Transverse colon (tissue), 4 donors: ENCODE data around the gene RABGEF1. TPM values are rescaled to one million over a fixed set of nuclear protein-coding genes. Genes with fewer than 3 reads are reported as not detected.
"Not testable (repeated sequence)": the region's sequence is repeated elsewhere in the genome, so short reads cannot be mapped to it uniquely, and the experiment has no call there.

Experiments used
- DNase-seq: peaks from one replicate; pipeline ENCODE4 v3.0.0-alpha.2; 2019
- H3K27ac ChIP-seq, 4 donors: fragments of 200-600 bp; sonication (generic); 2 replicates each; pipeline ENCODE4 v1.5.1; 2016 to 2018; ENCODE audit warnings: inconsistent platforms in 4 of 4
- H3K27me3 ChIP-seq: fragments of 200-600 bp; sonication (generic); 2 replicates; pipeline ENCODE4 v1.5.1; 2017; ENCODE audit warnings: inconsistent platforms
- H3K36me3 ChIP-seq, 4 donors: fragments of 200-600 bp; sonication (generic); 2 replicates each; pipeline ENCODE4 v1.5.1; 2017 to 2019; ENCODE audit warnings: inconsistent platforms in 4 of 4
- H3K4me1 ChIP-seq, 4 donors: fragments of 200-600 bp; sonication (generic); 2 replicates each; pipeline ENCODE4 v1.5.1; 2017 to 2020; ENCODE audit warnings: inconsistent platforms in 4 of 4
- H3K4me3 ChIP-seq, 4 donors: fragments of 200-600 bp; sonication (generic); 1 replicate in 1 of 4; 2 replicates in 3 of 4; pipeline versions ENCODE4 v1.5.1 to v1.6.1; 2017 to 2019; ENCODE audit warnings: inconsistent platforms in 4 of 4
- H3K9me3 ChIP-seq, 2 donors: fragments of 200-600 bp; sonication (generic); 2 replicates each; pipeline ENCODE4 v1.5.1; 2017 to 2019; ENCODE audit warnings: inconsistent platforms in 2 of 2
- EP300 ChIP-seq: sonication (generic); formaldehyde crosslinking; IDR thresholded peaks from one replicate; pipeline ENCODE4 v1.6.1; 2017; ENCODE audit warnings: antibody characterized with exemption, low read depth
- POLR2A ChIP-seq: fragments of 450-650 bp; IDR thresholded peaks from one replicate; pipeline ENCODE4 v1.6.1; 2016; ENCODE audit warnings: antibody characterized with exemption, mild to moderate bottlenecking, moderate library complexity
- POLR2AphosphoS5 ChIP-seq, 3 donors: sonication (generic); formaldehyde crosslinking; IDR thresholded peaks; one replicate each; pipeline ENCODE4 v1.6.1; 2016; ENCODE audit warnings: antibody characterized with exemption in 3 of 3
- WGBS, 2 donors: methylation state at CpG; one replicate each; pipeline ENCODE4 v1.1.5; 2018; ENCODE audit warnings: low coverage in 1 of 2; 5-methylcytosine and 5-hydroxymethylcytosine counted together
- in situ Hi-C, 4 donors: fragments of 200-750 bp; cut with MboI; loops; one replicate each; pipeline versions ENCODE4 v1.15.0 to v1.15.1; 2017; ENCODE audit warnings: low sequenced_read_pairs in 3 of 4, low pct_ligation_motif_present in 1 of 4, low pct_unique_long_range_greater_than_20kb in 1 of 4
- intact Hi-C: fragments of 100-400 bp; cut with DNase I; formaldehyde crosslinking; loops from one replicate; pipeline ENCODE4 v1.15.1; 2023; ENCODE audit warnings: low total_unique reads
- total RNA-seq, 4 donors: library from RNA; depleted of rRNA; stranded (reverse); fragments of >200 nt; gene quantifications; one replicate each; pipeline ENCODE4 v1.1.0, GENCODE V29; 2016
- TF ChIP-seq, protein P1 (sequence below), 5 experiments: fragments of 200-600 bp in 3 of 5; fragments of 450-650 bp in 2 of 5; sonication (generic) in 3 of 5; IDR thresholded peaks; 1 replicate in 2 of 5; 2 replicates in 3 of 5; pipeline ENCODE4 v1.5.1; 2016 to 2017; ENCODE audit warnings: antibody characterized with exemption in 5 of 5, inconsistent platforms in 3 of 5, mild to moderate bottlenecking in 2 of 5, moderate library complexity in 1 of 5

Gene RABGEF1
- total RNA-seq, 4 donors from 2014 or later = 12.7 to 32.9 (median 30.4) TPM

DNA sequence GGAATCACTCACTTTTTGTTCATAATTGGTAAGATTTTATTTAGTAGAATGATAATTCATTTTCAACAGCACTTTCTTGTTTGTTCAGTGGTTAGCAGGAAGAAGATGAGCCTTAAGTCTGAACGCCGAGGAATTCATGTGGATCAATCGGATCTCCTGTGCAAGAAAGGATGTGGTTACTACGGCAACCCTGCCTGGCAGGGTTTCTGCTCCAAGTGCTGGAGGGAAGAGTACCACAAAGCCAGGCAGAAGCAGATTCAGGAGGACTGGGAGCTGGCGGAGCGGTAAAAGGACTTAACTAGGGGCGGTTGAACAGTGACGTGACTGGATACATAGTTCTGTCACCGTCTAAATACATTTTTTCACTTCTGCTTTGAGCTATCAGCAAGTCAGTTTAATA lies 31.3 kb downstream of the RABGEF1 start:
- Histone ChIP-seq H3K4me1 (peaks cover 5 to 27% (median 9%) of the 10 kb centered on the region in 4 donors), H3K27me3 (no peaks in the 10 kb centered on the region), H3K9me3 (no peaks in the 10 kb centered on the region), H3K36me3 (peaks cover 0 to 22% (median 8%) of the 10 kb centered on the region in 4 donors), H3K27ac (no peak overlapping the region), H3K4me3 (no peak overlapping the region)
- TF ChIP-seq POLR2AphosphoS5 (IDR thresholded peaks at IDR 0.05) (no peak), EP300 (no peak), POLR2A (no peak)
- TF ChIP-seq, protein P1, sequence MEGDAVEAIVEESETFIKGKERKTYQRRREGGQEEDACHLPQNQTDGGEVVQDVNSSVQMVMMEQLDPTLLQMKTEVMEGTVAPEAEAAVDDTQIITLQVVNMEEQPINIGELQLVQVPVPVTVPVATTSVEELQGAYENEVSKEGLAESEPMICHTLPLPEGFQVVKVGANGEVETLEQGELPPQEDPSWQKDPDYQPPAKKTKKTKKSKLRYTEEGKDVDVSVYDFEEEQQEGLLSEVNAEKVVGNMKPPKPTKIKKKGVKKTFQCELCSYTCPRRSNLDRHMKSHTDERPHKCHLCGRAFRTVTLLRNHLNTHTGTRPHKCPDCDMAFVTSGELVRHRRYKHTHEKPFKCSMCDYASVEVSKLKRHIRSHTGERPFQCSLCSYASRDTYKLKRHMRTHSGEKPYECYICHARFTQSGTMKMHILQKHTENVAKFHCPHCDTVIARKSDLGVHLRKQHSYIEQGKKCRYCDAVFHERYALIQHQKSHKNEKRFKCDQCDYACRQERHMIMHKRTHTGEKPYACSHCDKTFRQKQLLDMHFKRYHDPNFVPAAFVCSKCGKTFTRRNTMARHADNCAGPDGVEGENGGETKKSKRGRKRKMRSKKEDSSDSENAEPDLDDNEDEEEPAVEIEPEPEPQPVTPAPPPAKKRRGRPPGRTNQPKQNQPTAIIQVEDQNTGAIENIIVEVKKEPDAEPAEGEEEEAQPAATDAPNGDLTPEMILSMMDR (IDR thresholded peaks at IDR 0.05) = no peak
- DNase-seq = no peak
- intact Hi-C loops = no loop called here
- WGBS, 2 donors = 92% methylated on average over 6 to 9 of the region's 9 CpGs
- in situ Hi-C loops = no loop called here

DNA sequence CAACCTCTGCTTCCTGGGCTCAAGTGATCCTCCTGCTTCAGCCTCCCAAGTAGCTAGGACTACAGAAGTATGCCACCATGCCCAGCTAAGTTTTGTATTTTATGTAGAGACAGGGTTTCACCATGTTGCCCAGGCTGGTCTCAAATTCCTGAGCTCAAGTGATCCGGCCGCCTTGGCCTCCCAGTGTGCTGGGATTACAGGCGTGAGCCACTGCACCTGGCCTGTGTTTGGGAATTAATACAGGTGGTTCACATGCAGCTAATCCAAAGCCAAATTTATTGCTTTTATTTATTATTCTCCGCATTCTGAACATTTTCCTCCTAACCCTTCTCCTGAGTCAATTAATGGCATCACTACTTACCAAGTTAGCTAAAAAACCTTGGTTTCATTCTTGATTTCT lies 33.2 kb downstream of the RABGEF1 start:
- in situ Hi-C loops, H3K27me3 ChIP-seq, H3K4me3 ChIP-seq, intact Hi-C loops, DNase-seq, H3K9me3 ChIP-seq, H3K27ac ChIP-seq: not testable (repeated sequence)
- Histone ChIP-seq H3K36me3 (peaks cover 0 to 22% (median 9%) of the 10 kb centered on the region in 4 donors), H3K4me1 (peaks cover 5 to 14% (median 9%) of the 10 kb centered on the region in 4 donors)
- WGBS, 2 donors = 96 to 100% methylated on average over 1 to 4 of the region's 4 CpGs

DNA sequence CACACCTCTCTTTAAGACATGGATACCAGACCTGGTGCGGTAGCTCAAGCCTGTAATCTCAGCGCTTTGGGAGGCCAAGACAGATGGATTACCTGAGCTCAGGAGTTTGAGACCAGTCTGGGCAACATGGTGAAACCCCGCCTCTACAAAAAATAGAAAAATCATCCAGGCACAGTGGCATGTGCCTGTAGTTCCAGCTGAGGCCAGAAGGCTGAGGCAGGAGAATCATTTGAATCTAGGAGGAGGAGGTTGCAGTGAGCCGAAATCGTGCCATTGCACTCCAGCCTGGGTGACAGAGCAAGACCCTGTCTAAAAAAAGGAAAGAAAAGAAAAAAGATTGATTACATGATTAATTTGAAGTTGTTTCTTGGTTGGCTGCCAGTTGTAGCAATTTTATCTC lies 35.9 kb downstream of the RABGEF1 start:
- H3K4me3 ChIP-seq, in situ Hi-C loops, H3K4me1 ChIP-seq, DNase-seq, H3K27ac ChIP-seq, H3K9me3 ChIP-seq, H3K27me3 ChIP-seq, intact Hi-C loops: not testable (repeated sequence)
- peaks cover 0 to 28% (median 11%) of the 10 kb centered on the region in 4 donors for H3K36me3 ChIP-seq
- 95 to 98% methylated on average over 5 of the region's 5 CpGs for WGBS, 2 donors

DNA sequence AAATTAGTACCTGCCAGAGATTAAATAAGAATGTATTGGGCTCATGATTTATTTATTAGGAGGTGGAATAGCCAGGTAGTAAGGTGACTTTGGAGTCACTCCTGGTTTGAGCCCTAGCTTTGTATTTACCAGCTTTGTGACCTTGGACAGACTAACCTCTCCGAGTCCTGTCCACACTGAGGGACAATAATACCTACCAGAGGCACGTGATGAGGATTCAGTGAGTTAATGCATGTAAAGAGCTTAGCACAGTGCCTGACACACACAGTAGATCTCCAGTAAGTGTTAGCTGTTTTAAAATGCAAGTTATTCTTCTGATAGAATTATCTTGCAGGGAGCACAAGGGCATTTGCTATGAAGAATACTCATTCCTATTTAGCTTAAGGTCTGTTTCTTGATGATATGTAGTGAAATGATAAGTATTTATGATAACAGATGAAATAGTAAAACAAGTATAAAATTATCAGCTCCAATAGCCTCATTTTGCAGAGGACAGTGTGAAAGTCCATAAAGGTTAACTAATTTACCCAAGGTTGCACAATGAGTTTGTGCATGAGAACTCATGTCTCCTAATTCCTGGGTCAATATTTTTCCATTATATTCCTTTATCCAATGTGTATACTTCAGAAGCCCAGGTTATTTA lies 36.4 kb downstream of the RABGEF1 start:
- intact Hi-C loops (no loop called here), in situ Hi-C loops (no loop called here)
- TF ChIP-seq EP300 = no peak
- no peak for TF ChIP-seq POLR2A
- TF ChIP-seq, protein P1 (IDR thresholded peaks at IDR 0.05) = no peak
- TF ChIP-seq POLR2AphosphoS5 (IDR thresholded peaks at IDR 0.05) = no peak
- no peak overlapping the region for H3K4me3 ChIP-seq
- 94 to 100% methylated on average over 1 to 2 of the region's 2 CpGs for WGBS, 2 donors
- no peaks in the 10 kb centered on the region for H3K27me3 ChIP-seq
- H3K27ac ChIP-seq = no peak overlapping the region
- no peak for DNase-seq
- peaks cover 0 to 32% (median 11%) of the 10 kb centered on the region in 4 donors for H3K36me3 ChIP-seq
- no peaks in the 10 kb centered on the region for H3K9me3 ChIP-seq
- H3K4me1 ChIP-seq = no peaks in the 10 kb centered on the region

DNA sequence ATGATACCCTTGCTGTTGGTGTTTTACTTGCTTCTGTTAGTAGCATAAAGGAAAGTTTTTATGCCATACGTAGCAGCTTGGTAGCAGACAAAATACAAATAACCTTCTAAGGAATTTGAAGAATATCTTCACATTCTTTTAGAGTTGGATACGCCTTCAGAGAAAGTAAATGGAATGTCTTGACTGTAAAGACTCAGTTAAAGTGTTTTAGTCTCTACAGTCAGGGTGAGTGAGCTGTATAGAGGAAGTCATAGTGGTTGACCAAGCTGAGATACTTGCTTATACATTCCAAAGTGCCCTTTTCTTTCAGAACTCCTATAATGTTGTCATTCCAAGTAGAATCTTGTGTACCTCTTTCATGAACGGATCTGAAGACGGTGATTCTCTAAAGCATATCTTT lies 37.7 kb downstream of the RABGEF1 start:
- intact Hi-C loops = no loop called here
- no peaks in the 10 kb centered on the region for H3K9me3 ChIP-seq
- WGBS, 2 donors = 86 to 91% methylated on average over 4 of the region's 4 CpGs
- TF ChIP-seq POLR2A = no peak
- TF ChIP-seq POLR2AphosphoS5 (IDR thresholded peaks at IDR 0.05) = no peak
- no peak for TF ChIP-seq EP300
- TF ChIP-seq, protein P1 (IDR thresholded peaks at IDR 0.05) = no peak
- no peaks in the 10 kb centered on the region for H3K27me3 ChIP-seq
- in situ Hi-C loops = no loop called here
- no peak overlapping the region for H3K4me3 ChIP-seq
- H3K27ac ChIP-seq = no peak overlapping the region
- no peaks in the 10 kb centered on the region for H3K4me1 ChIP-seq
- H3K36me3 ChIP-seq = peaks cover 0 to 31% (median 11%) of the 10 kb centered on the region in 4 donors
- no peak for DNase-seq
